Loucy (cell line): ENCODE results near the gene LDLRAD4.

ENCODE experiments used
- H2AFZ ChIP-seq: fragments of 200-600 bp; sonication (generic); 2 replicates; pipeline ENCODE4 v1.6.0; 2016; ENCODE audit warnings: antibody characterized with exemption, mild to moderate bottlenecking, low read length, moderate library complexity
- H3F3A ChIP-seq: fragments of 200-600 bp; 2 replicates; pipeline ENCODE4 v1.6.0; 2016; ENCODE audit warnings: antibody characterized with exemption, low read depth, mild to moderate bottlenecking
- H3K27me3 ChIP-seq: fragments of 200-600 bp; sonication (generic); 2 replicates; pipeline ENCODE4 v1.6.1; 2014; ENCODE audit warnings: low read length, mild to moderate bottlenecking; ENCODE audit not compliant: insufficient read depth, poor library complexity, severe bottlenecking
- H3K36me3 ChIP-seq: fragments of 200-600 bp; sonication (generic); 2 replicates; pipeline ENCODE4 v1.6.1; 2016; ENCODE audit warnings: low read length; ENCODE audit not compliant: insufficient read depth
- H3K4me1 ChIP-seq: fragments of 200-600 bp; sonication (generic); 2 replicates; pipeline ENCODE4 v1.5.1; 2014; ENCODE audit warnings: low read length, mild to moderate bottlenecking; ENCODE audit not compliant: insufficient read depth, poor library complexity, severe bottlenecking
- H3K4me2 ChIP-seq: fragments of 200-600 bp; sonication (generic); 2 replicates; pipeline ENCODE4 v1.6.0; 2014; ENCODE audit warnings: antibody characterized with exemption, low read length, low read depth, mild to moderate bottlenecking; ENCODE audit not compliant: poor library complexity, severe bottlenecking
- H3K4me3 ChIP-seq: fragments of 200-600 bp; sonication (generic); 2 replicates; pipeline ENCODE4 v1.5.1; 2014; ENCODE audit warnings: low read length, mild to moderate bottlenecking, mixed read lengths; ENCODE audit not compliant: poor library complexity, severe bottlenecking
- H3K79me2 ChIP-seq: fragments of 200-600 bp; sonication (generic); 2 replicates; pipeline ENCODE4 v1.6.1; 2014; ENCODE audit warnings: low read length; ENCODE audit not compliant: insufficient read depth
- H3K9ac ChIP-seq: fragments of 200-600 bp; sonication (generic); 2 replicates; pipeline ENCODE4 v1.6.0; 2014; ENCODE audit warnings: mild to moderate bottlenecking, low read depth, low read length, moderate library complexity; ENCODE audit not compliant: poor library complexity, severe bottlenecking
- H3K9me2 ChIP-seq: fragments of 200-600 bp; sonication (generic); replicated peaks from 2 replicates; pipeline ENCODE4 v1.6.1; 2016; ENCODE audit warnings: low read depth, low read length, mixed read lengths
- H3K9me3 ChIP-seq: fragments of 200-600 bp; sonication (generic); 2 replicates; pipeline ENCODE4 v1.6.1; 2014; ENCODE audit warnings: mild to moderate bottlenecking, antibody characterized with exemption, low read length, low read depth; ENCODE audit not compliant: insufficient read depth
- H4K20me1 ChIP-seq: fragments of 200-600 bp; sonication (generic); 2 replicates; pipeline ENCODE4 v1.6.0; 2014; ENCODE audit warnings: antibody characterized with exemption, low read length, mild to moderate bottlenecking; ENCODE audit not compliant: insufficient read depth, poor library complexity, severe bottlenecking
- EZH2phosphoT487 ChIP-seq: fragments of 200-600 bp; IDR thresholded peaks from 2 replicates; pipeline ENCODE4 v1.6.1; 2018; ENCODE audit warnings: antibody characterized with exemption, mild to moderate bottlenecking, moderate library complexity, borderline replicate concordance
- TF ChIP-seq, protein P1 (sequence below): fragments of 200-600 bp; sonication (generic); conservative IDR thresholded peaks from 2 replicates; pipeline ENCODE4 v1.5.1; 2014; ENCODE audit warnings: mild to moderate bottlenecking, antibody characterized with exemption, low read length

Gene LDLRAD4

DNA sequence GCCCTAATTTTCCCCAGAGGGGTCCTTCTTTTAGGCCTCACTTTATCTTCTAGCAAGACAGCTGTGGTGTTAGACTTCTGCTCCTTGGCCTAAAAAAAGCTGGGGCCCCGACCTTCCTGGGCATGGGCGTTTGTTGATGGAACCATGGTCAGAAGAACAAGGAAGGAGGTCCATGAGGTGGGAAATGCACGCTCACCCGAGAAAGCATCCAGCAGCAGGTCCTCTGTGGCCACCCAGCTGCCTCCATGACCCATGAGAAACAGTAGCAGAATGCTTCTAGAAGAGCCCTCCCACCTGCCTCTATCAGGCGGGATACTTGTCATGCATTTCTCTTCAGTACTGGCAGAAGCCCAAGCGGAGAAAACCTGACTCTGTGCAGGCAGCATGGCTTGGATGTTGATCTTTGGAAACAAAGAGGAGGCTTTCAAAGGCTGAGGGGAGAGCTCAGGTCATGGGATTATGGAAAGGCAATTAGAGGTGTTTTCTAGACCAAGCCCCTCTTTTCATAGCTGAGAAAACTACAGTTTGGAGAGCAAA, 258.7 kb downstream of the LDLRAD4 start:
- no peaks in the 10 kb centered on the region for H3K27me3 ChIP-seq
- peaks cover 30% of the 10 kb centered on the region for H3K4me1 ChIP-seq
- H3K4me3 ChIP-seq: no peak overlapping the region
- H3K36me3 ChIP-seq: peaks cover 6% of the 10 kb centered on the region; the same call in 1 of the 2 replicates
- no peaks in the 10 kb centered on the region for H4K20me1 ChIP-seq
- no peak overlapping the region for H2AFZ ChIP-seq
- no peaks in the 10 kb centered on the region for H3K9me3 ChIP-seq
- H3K9me2 ChIP-seq: no peaks in the 10 kb centered on the region
- H3K9ac ChIP-seq: no peak overlapping the region
- no peak overlapping the region for H3K4me2 ChIP-seq
- peaks cover 50% of the 10 kb centered on the region; the same call in 1 of the 2 replicates for H3K79me2 ChIP-seq
- TF ChIP-seq, protein P1, sequence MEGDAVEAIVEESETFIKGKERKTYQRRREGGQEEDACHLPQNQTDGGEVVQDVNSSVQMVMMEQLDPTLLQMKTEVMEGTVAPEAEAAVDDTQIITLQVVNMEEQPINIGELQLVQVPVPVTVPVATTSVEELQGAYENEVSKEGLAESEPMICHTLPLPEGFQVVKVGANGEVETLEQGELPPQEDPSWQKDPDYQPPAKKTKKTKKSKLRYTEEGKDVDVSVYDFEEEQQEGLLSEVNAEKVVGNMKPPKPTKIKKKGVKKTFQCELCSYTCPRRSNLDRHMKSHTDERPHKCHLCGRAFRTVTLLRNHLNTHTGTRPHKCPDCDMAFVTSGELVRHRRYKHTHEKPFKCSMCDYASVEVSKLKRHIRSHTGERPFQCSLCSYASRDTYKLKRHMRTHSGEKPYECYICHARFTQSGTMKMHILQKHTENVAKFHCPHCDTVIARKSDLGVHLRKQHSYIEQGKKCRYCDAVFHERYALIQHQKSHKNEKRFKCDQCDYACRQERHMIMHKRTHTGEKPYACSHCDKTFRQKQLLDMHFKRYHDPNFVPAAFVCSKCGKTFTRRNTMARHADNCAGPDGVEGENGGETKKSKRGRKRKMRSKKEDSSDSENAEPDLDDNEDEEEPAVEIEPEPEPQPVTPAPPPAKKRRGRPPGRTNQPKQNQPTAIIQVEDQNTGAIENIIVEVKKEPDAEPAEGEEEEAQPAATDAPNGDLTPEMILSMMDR: no peak
- no peak for TF ChIP-seq EZH2phosphoT487
- H3F3A ChIP-seq: no peaks in the 10 kb centered on the region

DNA sequence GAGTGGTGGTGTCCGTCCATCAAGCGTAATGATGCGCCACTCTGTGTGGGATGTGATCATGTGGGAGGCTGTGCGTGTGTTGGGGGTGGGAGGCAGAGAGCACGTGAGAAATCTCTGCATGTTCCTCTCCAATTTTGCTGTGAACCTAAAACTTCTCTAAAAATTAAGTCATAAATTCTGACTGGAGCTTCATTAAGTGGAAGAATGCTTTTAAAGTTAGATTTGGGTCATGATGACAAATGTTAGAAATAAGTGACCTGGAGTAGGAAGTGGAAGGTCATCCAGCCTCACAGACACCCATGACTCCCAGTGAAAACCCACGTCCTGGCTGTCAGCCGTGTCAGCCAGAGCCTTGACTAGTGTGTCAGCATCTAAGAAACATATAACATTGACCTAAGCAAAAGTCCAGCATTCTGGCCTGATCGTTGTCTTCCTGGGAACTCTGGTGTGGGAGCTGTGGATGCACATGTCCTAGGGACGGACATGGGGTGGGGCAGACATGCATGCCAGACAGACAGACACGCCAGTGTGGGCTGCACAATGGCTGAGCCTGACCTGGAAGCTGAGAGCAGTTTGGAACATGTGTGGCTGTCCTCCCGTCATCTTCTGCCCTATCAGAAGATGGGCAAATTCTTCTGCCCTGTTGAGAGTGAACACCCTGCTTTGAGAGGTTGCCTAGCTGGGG, 262.2 kb downstream of the LDLRAD4 start:
- Histone ChIP-seq H3K36me3 (no peaks in the 10 kb centered on the region), H3K27me3 (no peaks in the 10 kb centered on the region), H3K79me2 (peaks cover 31% of the 10 kb centered on the region), H3F3A (no peaks in the 10 kb centered on the region), H3K9ac (no peak overlapping the region), H3K4me1 (peaks cover 47% of the 10 kb centered on the region), H3K9me3 (no peaks in the 10 kb centered on the region), H4K20me1 (no peaks in the 10 kb centered on the region), H3K4me2 (no peak overlapping the region), H3K4me3 (no peak overlapping the region), H2AFZ (no peak overlapping the region), H3K9me2 (no peaks in the 10 kb centered on the region)
- TF ChIP-seq, protein P1: no peak
- TF ChIP-seq EZH2phosphoT487: no peak

DNA sequence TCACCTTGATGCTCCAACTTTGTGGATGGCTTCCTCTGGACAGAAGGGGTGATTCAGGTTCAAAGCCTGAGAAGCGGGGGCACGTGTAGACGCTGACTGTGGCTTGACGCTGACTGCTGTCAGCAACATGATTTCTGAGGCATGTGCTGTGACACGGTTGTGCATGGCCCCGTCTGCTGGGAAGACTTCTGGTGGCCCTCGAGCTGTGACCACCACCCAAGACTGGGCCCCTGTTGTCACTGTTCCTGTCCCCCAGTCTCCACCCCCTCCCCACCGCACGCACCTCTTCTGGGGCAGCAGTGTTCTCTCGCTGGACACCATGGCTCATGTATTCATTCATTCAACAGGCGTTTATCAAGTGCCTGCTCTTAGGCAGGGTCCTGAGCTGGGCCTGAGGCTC, 262.8 kb downstream of the LDLRAD4 start:
- Histone ChIP-seq H3F3A (no peaks in the 10 kb centered on the region), H3K4me2 (no peak overlapping the region), H2AFZ (no peak overlapping the region), H3K27me3 (no peaks in the 10 kb centered on the region), H4K20me1 (no peaks in the 10 kb centered on the region), H3K79me2 (peaks cover 31% of the 10 kb centered on the region), H3K9me2 (no peaks in the 10 kb centered on the region), H3K4me1 (peaks cover 47% of the 10 kb centered on the region), H3K9ac (no peak overlapping the region), H3K4me3 (no peak overlapping the region), H3K36me3 (peaks cover 4% of the 10 kb centered on the region; the same call in 1 of the 2 replicates), H3K9me3 (no peaks in the 10 kb centered on the region)
- no peak for TF ChIP-seq EZH2phosphoT487
- TF ChIP-seq, protein P1: no peak
